IMR-90 (cell line): Measurements from ENCODE around the gene NPBWR2. TPM values are rescaled to one million over a fixed set of nuclear protein-coding genes. Genes with fewer than 3 reads are reported as not detected.

Source experiments
- ATAC-seq: fragments of 200-7000 bp; cut with Tn5 transposase; 2 replicates; pipeline ENCODE4 v1.9.1; 2020; ENCODE audit warnings: low read depth, mild to moderate bottlenecking, moderate library complexity
- BruUV-seq: library from RNA; stranded (reverse); fragments of 400-500 nt; replicated peaks from 2 replicates; lab custom pipeline; 2021; lab: Mats Ljungman, UMichigan
- CTCF ChIA-PET: fragments of 300-600 bp; formaldehyde crosslinking; extraction: SDS; loops from one replicate; lab custom pipeline; 2021; ENCODE audit warnings: antibody characterized with exemption; lab: Yijun Ruan, JAX
- POLR2A ChIA-PET: fragments of 300-600 bp; sonication (Branson Sonifier 250); formaldehyde crosslinking; loops from one replicate; lab custom pipeline; 2022; ENCODE audit warnings: antibody characterized with exemption; ENCODE audit not compliant: unreplicated experiment; lab: Charles Lee
- DNase-seq: peaks from one replicate; pipeline ENCODE4 v3.0.0; 2013
- H2AFZ ChIP-seq: replicated peaks from 2 replicates; pipeline ENCODE3; 2013; ENCODE audit warnings: low read length, mild to moderate bottlenecking; ENCODE audit not compliant: poor library complexity
- H2AK5ac ChIP-seq: 2 replicates; pipeline ENCODE4 v1.6.1; 2013; ENCODE audit warnings: low read depth, low read length, inconsistent platforms
- H2AK9ac ChIP-seq: replicated peaks from 2 replicates; pipeline ENCODE3; 2013; ENCODE audit warnings: mild to moderate bottlenecking, low read depth, low read length, moderate library complexity; ENCODE audit not compliant: poor library complexity
- H2BK120ac ChIP-seq: 2 replicates; pipeline ENCODE4 v1.6.1; 2013; ENCODE audit warnings: low read depth, low read length, inconsistent platforms
- H2BK15ac ChIP-seq: 3 replicates; pipeline ENCODE4 v1.6.1; 2013; ENCODE audit warnings: low read depth, low read length, inconsistent platforms
- H2BK20ac ChIP-seq: 2 replicates; pipeline ENCODE4 v1.6.1; 2013; ENCODE audit warnings: low read depth, mild to moderate bottlenecking, inconsistent platforms, low read length, moderate library complexity
- H2BK5ac ChIP-seq: 2 replicates; pipeline ENCODE4 v1.6.1; 2013; ENCODE audit warnings: mild to moderate bottlenecking, low read depth, low read length, inconsistent platforms; ENCODE audit not compliant: poor library complexity, severe bottlenecking
- H3K14ac ChIP-seq: replicated peaks from 2 replicates; pipeline ENCODE4 v1.6.1; 2013; ENCODE audit warnings: low read depth, low read length, inconsistent platforms
- H3K18ac ChIP-seq: 2 replicates; pipeline ENCODE4 v1.6.1; 2013; ENCODE audit warnings: low read depth, low read length, control low read depth
- H3K23ac ChIP-seq: 2 replicates; pipeline ENCODE4 v1.6.1; 2013; ENCODE audit warnings: low read depth, low read length, inconsistent platforms
- H3K27ac ChIP-seq: 2 replicates; pipeline ENCODE4 v1.5.1; 2013; ENCODE audit warnings: mild to moderate bottlenecking, control low read depth, low read length; ENCODE audit not compliant: insufficient read depth
- H3K27me3 ChIP-seq: 2 replicates; pipeline ENCODE4 v1.6.1; 2013; ENCODE audit warnings: low read length; ENCODE audit not compliant: control insufficient read depth, insufficient read depth
- H3K36me3 ChIP-seq: 2 replicates; pipeline ENCODE4 v1.6.1; 2013; ENCODE audit warnings: low read length, mixed read lengths; ENCODE audit not compliant: control insufficient read depth, insufficient read depth
- H3K4ac ChIP-seq: 2 replicates; pipeline ENCODE4 v1.6.1; 2013; ENCODE audit warnings: low read depth, low read length, inconsistent platforms
- H3K4me1 ChIP-seq: 2 replicates; pipeline ENCODE4 v1.6.1; 2013; ENCODE audit warnings: low read length, mixed read lengths; ENCODE audit not compliant: control insufficient read depth, insufficient read depth
- H3K4me2 ChIP-seq: 2 replicates; pipeline ENCODE4 v1.6.1; 2013; ENCODE audit warnings: low read depth, mild to moderate bottlenecking, control low read depth, low read length, moderate library complexity
- H3K4me3 ChIP-seq: 2 replicates; pipeline ENCODE4 v1.5.1; 2013; ENCODE audit warnings: low read depth, mild to moderate bottlenecking, control low read depth, low read length, moderate library complexity; ENCODE audit not compliant: insufficient read depth
- H3K56ac ChIP-seq: 2 replicates; pipeline ENCODE4 v1.6.1; 2013; ENCODE audit warnings: low read length, inconsistent platforms; ENCODE audit not compliant: insufficient read depth; ENCODE audit errors: extremely low read depth
- H3K79me1 ChIP-seq, 2 experiments: 2 replicates each; pipeline ENCODE4 v1.6.1; 2013; ENCODE audit warnings: low read length in 2 of 2, inconsistent platforms in 1 of 2, low read depth in 1 of 2
- H3K9ac ChIP-seq: 2 replicates; pipeline ENCODE4 v1.6.1; 2013; ENCODE audit warnings: low read depth, low read length, control low read depth
- H3K9me1 ChIP-seq: 2 replicates; pipeline ENCODE4 v1.6.1; 2013; ENCODE audit warnings: low read length, inconsistent platforms; ENCODE audit not compliant: insufficient read depth
- H3K9me3 ChIP-seq: 2 replicates; pipeline ENCODE4 v1.6.1; 2013; ENCODE audit warnings: low read length; ENCODE audit not compliant: control insufficient read depth, insufficient read depth
- H4K20me1 ChIP-seq: 2 replicates; pipeline ENCODE4 v1.6.1; 2013; ENCODE audit warnings: low read length, inconsistent platforms; ENCODE audit not compliant: insufficient read depth
- H4K5ac ChIP-seq: 2 replicates; pipeline ENCODE4 v1.6.1; 2013; ENCODE audit warnings: mild to moderate bottlenecking, low read depth, low read length, control low read depth
- H4K8ac ChIP-seq, 2 experiments: 2 replicates each; pipeline ENCODE4 v1.6.1; 2013; ENCODE audit warnings: low read depth in 2 of 2, low read length in 2 of 2, control low read depth in 1 of 2, inconsistent platforms in 1 of 2
- H4K91ac ChIP-seq: 2 replicates; pipeline ENCODE4 v1.6.1; 2013; ENCODE audit warnings: low read depth, low read length, inconsistent platforms; ENCODE audit not compliant: insufficient read depth
- BHLHE40 ChIP-seq: fragments of 150-350 bp; IDR thresholded peaks from 2 replicates; pipeline ENCODE4 v1.6.1; 2016; ENCODE audit warnings: mild to moderate bottlenecking, low read depth, low read length
- CEBPB ChIP-seq: IDR thresholded peaks from 2 replicates; pipeline ENCODE4 v1.6.1; 2012; ENCODE audit warnings: low read depth, low read length, improper control_type of control experiment
- CHD1 ChIP-seq: IDR thresholded peaks from 2 replicates; pipeline ENCODE4 v1.6.1; 2012; ENCODE audit warnings: low read depth, low read length, improper control_type of control experiment
- ELK1 ChIP-seq: fragments of 150-350 bp; IDR thresholded peaks from 2 replicates; pipeline ENCODE4 v1.6.1; 2016; ENCODE audit warnings: low read depth, mild to moderate bottlenecking, low read length, moderate library complexity, borderline replicate concordance
- FOS ChIP-seq: fragments of 150-350 bp; IDR thresholded peaks from 2 replicates; pipeline ENCODE4 v1.6.1; 2016; ENCODE audit warnings: low read depth, low read length
- MAFK ChIP-seq: IDR thresholded peaks from 2 replicates; pipeline ENCODE4 v1.6.1; 2012; ENCODE audit warnings: low read depth, low read length, improper control_type of control experiment
- MAZ ChIP-seq: IDR thresholded peaks from 2 replicates; pipeline ENCODE4 v1.6.1; 2012; ENCODE audit warnings: low read depth, mild to moderate bottlenecking, low read length, improper control_type of control experiment, moderate library complexity, borderline replicate concordance
- MXI1 ChIP-seq: IDR thresholded peaks from 2 replicates; pipeline ENCODE4 v1.6.1; 2012; ENCODE audit warnings: low read depth, mild to moderate bottlenecking, low read length, moderate library complexity, borderline replicate concordance
- NFE2L2 ChIP-seq: fragments of 150-350 bp; IDR thresholded peaks from 2 replicates; pipeline ENCODE4 v1.6.1; 2016; ENCODE audit warnings: low read depth, mild to moderate bottlenecking, low read length
- POLR2A ChIP-seq: IDR thresholded peaks from 2 replicates; pipeline ENCODE4 v1.6.1; 2012; ENCODE audit warnings: mild to moderate bottlenecking, low read depth, low read length
- RAD21 ChIP-seq: IDR thresholded peaks from 2 replicates; pipeline ENCODE4 v1.6.1; 2012; ENCODE audit warnings: low read length, improper control_type of control experiment
- RCOR1 ChIP-seq: IDR thresholded peaks from 2 replicates; pipeline ENCODE4 v1.6.1; 2012; ENCODE audit warnings: mild to moderate bottlenecking, low read length, improper control_type of control experiment; ENCODE audit not compliant: insufficient replicate concordance
- RFX5 ChIP-seq: IDR thresholded peaks from 2 replicates; pipeline ENCODE4 v1.8.0; 2012; ENCODE audit warnings: low read depth, mild to moderate bottlenecking, low read length, moderate library complexity
- SMC3 ChIP-seq: fragments of 150-350 bp; IDR thresholded peaks from 2 replicates; pipeline ENCODE4 v1.6.1; 2016; ENCODE audit warnings: low read depth, mild to moderate bottlenecking, antibody characterized with exemption, low read length, moderate library complexity
- USF2 ChIP-seq: fragments of 150-350 bp; IDR thresholded peaks from 2 replicates; pipeline ENCODE4 v1.6.1; 2017; ENCODE audit warnings: mild to moderate bottlenecking, antibody characterized with exemption, low read length, low read depth
- WGBS, 2 experiments: methylation state at CpG; one replicate each; pipeline versions ENCODE4 v1.1.5 to v1.1.7; 2013; ENCODE audit warnings: missing lambda C conversion rate in 2 of 2; ENCODE audit not compliant: insufficient read length in 1 of 2; ENCODE audit errors: extremely low coverage in 2 of 2; 5-methylcytosine and 5-hydroxymethylcytosine counted together
- dilution Hi-C: fragments of 300-500 bp; cut with HindIII; formaldehyde crosslinking; loops from one replicate; pipeline ENCODE4 v1.14.3; 2018; ENCODE audit warnings: low sequenced_read_pairs; ENCODE audit not compliant: unreplicated experiment
- in situ Hi-C: fragments of 300-500 bp; cut with MboI; formaldehyde crosslinking; loops from 3 replicates; pipeline ENCODE4 v1.14.3; 2019; ENCODE audit warnings: low sequenced_read_pairs, inconsistent platforms, mixed read lengths
- intact Hi-C: fragments of 100-400 bp; cut with micrococcal nuclease; formaldehyde crosslinking; loops from 2 replicates; pipeline ENCODE4 v1.10.0; 2022
- polyA plus RNA-seq, 3 experiments: library from polyadenylated mRNA; depleted of rRNA; stranded (reverse); fragments of >200 nt; gene quantifications; 2 replicates each; pipeline ENCODE4 v1.2.3, GENCODE V29; 2012; ENCODE audit warnings: low replicate concordance in 1 of 3
- total RNA-seq: library from RNA; depleted of rRNA; stranded (reverse); fragments of >200 nt; gene quantifications from 2 replicates; pipeline ENCODE4 v1.2.3, GENCODE V29; 2012

NPBWR2 gene
- total and polyA plus RNA-seq, 2 of the 4 experiments (the other 2 are of a cell fraction) = not detected

- no peak for TF ChIP-seq RFX5
Observed at GRCh38 chr20:64139199-64140060, 32.1 kb upstream of the NPBWR2 start (continued).

- H3K27ac ChIP-seq = no peak overlapping the region
- H3K56ac ChIP-seq = no peak overlapping the region
- H4K20me1 ChIP-seq = no peaks in the 10 kb centered on the region
- H3K36me3 ChIP-seq = no peaks in the 10 kb centered on the region
- H2BK15ac ChIP-seq = no peak overlapping the region
- no peak overlapping the region for H2BK20ac ChIP-seq
- H3K79me1 ChIP-seq = no peaks in the 10 kb centered on the region
- H3K4me3 ChIP-seq = no peak overlapping the region
- no peak overlapping the region for H3K4ac ChIP-seq
- H3K4me2 ChIP-seq = no peak overlapping the region
- H4K5ac ChIP-seq = no peak overlapping the region
- H2BK5ac ChIP-seq = no peak overlapping the region
- 80% methylated on average over 6 of the region's 18 CpGs; no CpG with 5 or more reads in 1 of the 2 experiments for WGBS, 2 experiments
- no peaks in the 10 kb centered on the region for H3K4me1 ChIP-seq
- no peak overlapping the region for H3K23ac ChIP-seq
- H2AK5ac ChIP-seq = no peak overlapping the region
- H2BK120ac ChIP-seq = no peak overlapping the region
- no peak for ATAC-seq
- in situ Hi-C loops = no loop called here
- dilution Hi-C loops = no loop called here
- intact Hi-C loops = no loop called here
- no peak for DNase-seq
- no peaks in the 10 kb centered on the region for H3K9me1 ChIP-seq
- H3K9me3 ChIP-seq = no peaks in the 10 kb centered on the region
- no peak overlapping the region for H4K8ac ChIP-seq
- ChIA-PET CTCF (interaction anchor here (0.6 kb wide), 1 partner anchor 64 kb away, joined by 3 read pairs; no protein-coding TSS in a partner anchor), POLR2A (no interaction called here)
- H3K27me3 ChIP-seq = peaks cover 23% of the 10 kb centered on the region
- H3K14ac ChIP-seq = no peak overlapping the region
- no peak overlapping the region for H2AFZ ChIP-seq
- no peak overlapping the region for H3K9ac ChIP-seq
- no TSS peak for BruUV-seq
- no peak overlapping the region for H3K18ac ChIP-seq
- no peak overlapping the region for H4K91ac ChIP-seq
- no peak for TF ChIP-seq CEBPB
- no peak for TF ChIP-seq FOS
- TF ChIP-seq MXI1 = no peak
- no peak for TF ChIP-seq USF2
- no peak for TF ChIP-seq RFX5
- TF ChIP-seq RCOR1 = no peak
- no peak for TF ChIP-seq SMC3
- TF ChIP-seq POLR2A = no peak
- no peak for TF ChIP-seq ELK1
- no peak for TF ChIP-seq RAD21
- TF ChIP-seq CHD1 = no peak
- no peak for TF ChIP-seq BHLHE40
- no peak for TF ChIP-seq NFE2L2
- TF ChIP-seq MAZ = no peak
- TF ChIP-seq MAFK = no peak
- no peak overlapping the region for H2AK9ac ChIP-seq
Observed at GRCh38 chr20:64138276-64138815, 31.0 kb upstream of the NPBWR2 start.
